Measurements from ENCODE around the gene OCLN.
"Not testable (repeated sequence)": the region's sequence is repeated elsewhere in the genome, so short reads cannot be mapped to it uniquely, and the experiment has no call there.

GRCh38 chr5:69596114-69596840 is 103.7 kb downstream of the OCLN start:
- TF ChIP-seq, protein P1, sequence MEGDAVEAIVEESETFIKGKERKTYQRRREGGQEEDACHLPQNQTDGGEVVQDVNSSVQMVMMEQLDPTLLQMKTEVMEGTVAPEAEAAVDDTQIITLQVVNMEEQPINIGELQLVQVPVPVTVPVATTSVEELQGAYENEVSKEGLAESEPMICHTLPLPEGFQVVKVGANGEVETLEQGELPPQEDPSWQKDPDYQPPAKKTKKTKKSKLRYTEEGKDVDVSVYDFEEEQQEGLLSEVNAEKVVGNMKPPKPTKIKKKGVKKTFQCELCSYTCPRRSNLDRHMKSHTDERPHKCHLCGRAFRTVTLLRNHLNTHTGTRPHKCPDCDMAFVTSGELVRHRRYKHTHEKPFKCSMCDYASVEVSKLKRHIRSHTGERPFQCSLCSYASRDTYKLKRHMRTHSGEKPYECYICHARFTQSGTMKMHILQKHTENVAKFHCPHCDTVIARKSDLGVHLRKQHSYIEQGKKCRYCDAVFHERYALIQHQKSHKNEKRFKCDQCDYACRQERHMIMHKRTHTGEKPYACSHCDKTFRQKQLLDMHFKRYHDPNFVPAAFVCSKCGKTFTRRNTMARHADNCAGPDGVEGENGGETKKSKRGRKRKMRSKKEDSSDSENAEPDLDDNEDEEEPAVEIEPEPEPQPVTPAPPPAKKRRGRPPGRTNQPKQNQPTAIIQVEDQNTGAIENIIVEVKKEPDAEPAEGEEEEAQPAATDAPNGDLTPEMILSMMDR (IDR thresholded peaks at IDR 0.05), result not testable (repeated sequence)
- not testable (repeated sequence) for TF ChIP-seq EZH2 (IDR thresholded peaks at IDR 0.05)

All from neural progenitor cell (in vitro differentiated cells).